ENCODE data around the gene SPEM3. TPM values are rescaled to one million over a fixed set of nuclear protein-coding genes. Genes with fewer than 3 reads are reported as not detected.
A peak's percentile ranks its signal among the peaks of the same experiment; 100 is the strongest.

SPEM3 gene
- total and polyA plus RNA-seq, 10 of the 15 experiments (the other 5 are each of a cell fraction or from before 2014, with no cell fraction given), result not detected

DNA sequence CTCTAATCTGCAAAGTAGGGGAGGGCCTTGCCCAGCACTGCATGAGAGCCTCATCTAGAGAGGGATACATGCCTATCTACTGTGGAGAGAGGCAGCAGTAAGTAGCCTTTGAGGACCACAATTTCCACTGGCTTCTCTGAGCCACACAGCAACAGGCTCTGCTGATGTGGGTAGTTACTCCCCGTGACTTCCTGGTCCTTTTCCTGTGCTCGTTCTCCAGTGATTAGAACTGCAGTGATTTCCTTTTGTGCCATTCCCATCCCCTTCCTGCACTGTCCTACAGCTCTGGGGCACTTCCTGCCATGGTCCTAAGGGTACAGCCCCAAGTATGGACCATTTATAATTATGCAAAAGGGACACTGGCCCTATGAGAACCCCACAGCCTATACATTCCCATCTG is 37.4 kb upstream of the SPEM3 start:
- intact Hi-C loops (cut with micrococcal nuclease; ENCODE audit: unreplicated experiment) (no loop called here), in situ Hi-C loops (cut with MboI) (no loop called here)
- no peaks in the 10 kb centered on the region for H3K4me1 ChIP-seq (ENCODE audit: control insufficient read depth, insufficient read depth, low read length)
- H2AFZ ChIP-seq (ENCODE audit: control insufficient read depth, low read depth, low read length), result no peak overlapping the region
- H3K4me3 ChIP-seq, result no peak overlapping the region
- H3K4me2 ChIP-seq (ENCODE audit: control insufficient read depth, insufficient read depth), result no peak overlapping the region
- POLR2A ChIA-PET, result no interaction called here
- RAD21 ChIA-PET (ENCODE audit: unreplicated experiment), result no interaction called here
- BruUV-seq (replicated peaks), result no TSS peak
- H3K79me2 ChIP-seq (ENCODE audit: control insufficient read depth, insufficient read depth, low read length), result peaks cover 2% of the 10 kb centered on the region
- DNase-seq (ENCODE audit: low read depth, low spot score), result no peak
- FAIRE-seq, result no peak
- no peaks in the 10 kb centered on the region for H4K20me1 ChIP-seq (ENCODE audit: control insufficient read depth, insufficient read depth)
- CTCF ChIA-PET, result no interaction called here
- no peak for ATAC-seq
- no peak overlapping the region for H3K27ac ChIP-seq (ENCODE audit: control insufficient read depth, insufficient read depth)
- H3K27me3 ChIP-seq (replicated peaks in 1 of 2; ENCODE audit: control insufficient read depth in 2 of 2, insufficient read depth in 2 of 2, low read length in 1 of 2), result no peaks in the 10 kb centered on the region
- 87% methylated on average over 2 of the region's 2 CpGs for WGBS (ENCODE audit: insufficient coverage, insufficient replicate concordance, low lambda C conversion rate, missing lambda C conversion rate)
- SMC1A ChIA-PET (ENCODE audit: uncharacterized antibody, unreplicated experiment), result no interaction called here
- no peak overlapping the region for H3K9ac ChIP-seq (ENCODE audit: control insufficient read depth, insufficient read depth, low read length)
- no peaks in the 10 kb centered on the region for H3K9me3 ChIP-seq (replicated peaks; ENCODE audit: control insufficient read depth, insufficient read depth, low read length)
- TF ChIP-seq SREBF2 (IDR thresholded peaks at IDR 0.05; ENCODE audit: low read length) (no peak), IKZF1 (conservative IDR thresholded peaks at IDR 0.05) (no peak)
- no peaks in the 10 kb centered on the region for H3K36me3 ChIP-seq (ENCODE audit: control insufficient read depth in 2 of 2, insufficient read depth in 2 of 2, low read length in 1 of 2)

GRCh38 chr17:7392696-7393612 is 35.7 kb upstream of the SPEM3 start:
- no peaks in the 10 kb centered on the region for H3K27me3 ChIP-seq (replicated peaks in 1 of 2; ENCODE audit: control insufficient read depth in 2 of 2, insufficient read depth in 2 of 2, low read length in 1 of 2)
- in situ Hi-C loops (cut with MboI) (no loop called here), intact Hi-C loops (cut with micrococcal nuclease; ENCODE audit: unreplicated experiment) (no loop called here)
- RAD21 ChIA-PET (ENCODE audit: unreplicated experiment), result interaction anchor here (1.0 to 1.3 kb wide), 2 partner anchors 156 to 168 kb away, joined by 3 read pairs; partner anchors contain the start of gene TNFSF12
- WGBS (ENCODE audit: insufficient coverage, insufficient replicate concordance, low lambda C conversion rate, missing lambda C conversion rate), result 77% methylated on average over 24 of the region's 42 CpGs
- no peak overlapping the region; the same call in 1 of the 2 replicates for H2AFZ ChIP-seq (ENCODE audit: control insufficient read depth, low read depth, low read length)
- peak overlapping the region; percentile 85 for H3K9ac ChIP-seq (ENCODE audit: control insufficient read depth, insufficient read depth, low read length)
- SMC1A ChIA-PET (ENCODE audit: uncharacterized antibody, unreplicated experiment), result no interaction called here
- POLR2A ChIA-PET, result interaction anchor here (0.7 to 3.2 kb wide), 2 partner anchors 10 to 26 kb away, joined by 3 to 23 read pairs; partner anchors contain the start of gene TMEM256
- CTCF ChIA-PET, result interaction anchor here (0.6 to 1.5 kb wide), 2 partner anchors 94 to 168 kb away, joined by 3 to 10 read pairs; partner anchors contain the start of gene SENP3
- ATAC-seq, result no peak
- no peaks in the 10 kb centered on the region for H3K36me3 ChIP-seq (ENCODE audit: control insufficient read depth in 2 of 2, insufficient read depth in 2 of 2, low read length in 1 of 2)
- H3K4me3 ChIP-seq, result peak overlapping the region; percentile 80
- no peak for FAIRE-seq
- no peaks in the 10 kb centered on the region for H3K4me1 ChIP-seq (ENCODE audit: control insufficient read depth, insufficient read depth, low read length)
- BruUV-seq (replicated peaks), result no TSS peak
- DNase-seq (ENCODE audit: low read depth, low spot score), result no peak
- peaks cover 2% of the 10 kb centered on the region for H3K79me2 ChIP-seq (ENCODE audit: control insufficient read depth, insufficient read depth, low read length)
- H3K9me3 ChIP-seq (replicated peaks; ENCODE audit: control insufficient read depth, insufficient read depth, low read length), result no peaks in the 10 kb centered on the region
- no peak overlapping the region; the same call in 1 of the 2 replicates for H3K27ac ChIP-seq (ENCODE audit: control insufficient read depth, insufficient read depth)
- H3K4me2 ChIP-seq (ENCODE audit: control insufficient read depth, insufficient read depth), result peak overlapping the region; percentile 96
- H4K20me1 ChIP-seq (ENCODE audit: control insufficient read depth, insufficient read depth), result no peaks in the 10 kb centered on the region
- TF ChIP-seq ZNF592 (IDR thresholded peaks at IDR 0.05) (no peak), SMAD1 (IDR thresholded peaks at IDR 0.05; ENCODE audit: low read depth, partially characterized antibody) (no peak), KAT2A (conservative IDR thresholded peaks at IDR 0.05; ENCODE audit: control insufficient read depth, low read depth, low read length) (no peak), ZNF274 (IDR thresholded peaks at IDR 0.05; ENCODE audit: insufficient read depth, insufficient read length) (no peak), ASH2L (IDR thresholded peaks at IDR 0.05; ENCODE audit: borderline replicate concordance, low read depth) (no peak), MAX (IDR thresholded peaks at IDR 0.05; ENCODE audit: low read depth, low read length) (no peak)
- TF ChIP-seq, protein P1, sequence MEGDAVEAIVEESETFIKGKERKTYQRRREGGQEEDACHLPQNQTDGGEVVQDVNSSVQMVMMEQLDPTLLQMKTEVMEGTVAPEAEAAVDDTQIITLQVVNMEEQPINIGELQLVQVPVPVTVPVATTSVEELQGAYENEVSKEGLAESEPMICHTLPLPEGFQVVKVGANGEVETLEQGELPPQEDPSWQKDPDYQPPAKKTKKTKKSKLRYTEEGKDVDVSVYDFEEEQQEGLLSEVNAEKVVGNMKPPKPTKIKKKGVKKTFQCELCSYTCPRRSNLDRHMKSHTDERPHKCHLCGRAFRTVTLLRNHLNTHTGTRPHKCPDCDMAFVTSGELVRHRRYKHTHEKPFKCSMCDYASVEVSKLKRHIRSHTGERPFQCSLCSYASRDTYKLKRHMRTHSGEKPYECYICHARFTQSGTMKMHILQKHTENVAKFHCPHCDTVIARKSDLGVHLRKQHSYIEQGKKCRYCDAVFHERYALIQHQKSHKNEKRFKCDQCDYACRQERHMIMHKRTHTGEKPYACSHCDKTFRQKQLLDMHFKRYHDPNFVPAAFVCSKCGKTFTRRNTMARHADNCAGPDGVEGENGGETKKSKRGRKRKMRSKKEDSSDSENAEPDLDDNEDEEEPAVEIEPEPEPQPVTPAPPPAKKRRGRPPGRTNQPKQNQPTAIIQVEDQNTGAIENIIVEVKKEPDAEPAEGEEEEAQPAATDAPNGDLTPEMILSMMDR (IDR thresholded peaks at IDR 0.05 in 2 of 3, conservative IDR thresholded peaks at IDR 0.05 in 1 of 3; ENCODE audit: control insufficient read depth in 2 of 3, extremely low read depth in 1 of 3, insufficient read depth in 1 of 3, low read depth in 3 of 3, low read length in 3 of 3), result no peak

Measured in GM12878 (cell line).